A673 (cell line): Measurements from ENCODE around the gene SLC22A4. TPM values are rescaled to one million over a fixed set of nuclear protein-coding genes. Genes with fewer than 3 reads are reported as not detected.

ENCODE experiments used
- BruUV-seq: library from RNA; stranded (reverse); fragments of 400-500 nt; replicated peaks from 2 replicates; lab custom pipeline; 2021; lab: Mats Ljungman, UMichigan
- CTCF ChIA-PET: fragments of 300-600 bp; sonication (Branson Sonifier 250); formaldehyde crosslinking; loops from one replicate; lab custom pipeline; 2022; ENCODE audit warnings: antibody characterized with exemption; lab: Charles Lee
- POLR2A ChIA-PET: fragments of 300-600 bp; sonication (Branson Sonifier 250); formaldehyde crosslinking; loops from one replicate; lab custom pipeline; 2022; ENCODE audit warnings: antibody characterized with exemption; ENCODE audit not compliant: low non-redundant PET; lab: Charles Lee
- DNase-seq: peaks from one replicate; pipeline ENCODE4 v3.0.0-alpha.2; 2015; ENCODE audit warnings: low spot score
- H3K27ac ChIP-seq: fragments of 200-600 bp; sonication (generic); 2 replicates; pipeline ENCODE4 v1.5.1; 2016; ENCODE audit warnings: mixed run types, low read depth, mild to moderate bottlenecking, mixed read lengths, antibody characterized with exemption, low read length; ENCODE audit not compliant: poor library complexity, severe bottlenecking
- H3K27me3 ChIP-seq: fragments of 200-600 bp; sonication (generic); replicated peaks from 2 replicates; pipeline ENCODE4 v1.6.1; 2017; ENCODE audit warnings: mixed run types, low read depth, mild to moderate bottlenecking, mixed read lengths, antibody characterized with exemption, low read length; ENCODE audit not compliant: insufficient read depth, poor library complexity
- H3K36me3 ChIP-seq: fragments of 200-600 bp; sonication (generic); 2 replicates; pipeline ENCODE4 v1.6.1; 2016; ENCODE audit warnings: mixed run types, mild to moderate bottlenecking, mixed read lengths, antibody characterized with exemption, low read length; ENCODE audit not compliant: insufficient read depth, poor library complexity, severe bottlenecking
- H3K4me1 ChIP-seq: fragments of 200-600 bp; sonication (generic); 2 replicates; pipeline ENCODE4 v1.6.1; 2017; ENCODE audit warnings: mixed run types, mild to moderate bottlenecking, mixed read lengths, antibody characterized with exemption, low read length; ENCODE audit not compliant: insufficient read depth, poor library complexity, severe bottlenecking
- H3K4me3 ChIP-seq: fragments of 200-600 bp; sonication (generic); 2 replicates; pipeline ENCODE4 v1.5.1; 2016; ENCODE audit warnings: low read depth, mixed run types, mild to moderate bottlenecking, mixed read lengths, low read length; ENCODE audit not compliant: poor library complexity, severe bottlenecking
- H3K9me3 ChIP-seq: fragments of 200-600 bp; sonication (generic); 2 replicates; pipeline ENCODE4 v1.6.1; 2016; ENCODE audit warnings: mixed run types, low read depth, mild to moderate bottlenecking, mixed read lengths, antibody characterized with exemption, low read length; ENCODE audit not compliant: poor library complexity, severe bottlenecking
- EZH2 ChIP-seq: fragments of 200-600 bp; sonication (generic); IDR thresholded peaks from 2 replicates; pipeline ENCODE4 v1.6.1; 2017; ENCODE audit warnings: borderline replicate concordance, low read depth, mild to moderate bottlenecking, mixed read lengths, antibody characterized with exemption, low read length; ENCODE audit not compliant: poor library complexity, severe bottlenecking
- intact Hi-C: fragments of 100-400 bp; cut with micrococcal nuclease; formaldehyde crosslinking; loops from one replicate; pipeline ENCODE4 v1.10.0; 2022; ENCODE audit not compliant: unreplicated experiment
- total RNA-seq: library from RNA; stranded (reverse); gene quantifications from 2 replicates; pipeline ENCODE4 v1.2.3, GENCODE V29; 2021
- TF ChIP-seq, protein P1 (sequence below): fragments of 300-800, 200-600 bp; sonication (generic); conservative IDR thresholded peaks from 2 replicates; pipeline ENCODE4 v1.5.1; 2017; ENCODE audit warnings: low read depth, mild to moderate bottlenecking, antibody characterized with exemption, low read length, moderate library complexity, mixed read lengths

Gene SLC22A4
- total RNA-seq, 1 experiment from 2014 or later = 0.99 TPM

DNA sequence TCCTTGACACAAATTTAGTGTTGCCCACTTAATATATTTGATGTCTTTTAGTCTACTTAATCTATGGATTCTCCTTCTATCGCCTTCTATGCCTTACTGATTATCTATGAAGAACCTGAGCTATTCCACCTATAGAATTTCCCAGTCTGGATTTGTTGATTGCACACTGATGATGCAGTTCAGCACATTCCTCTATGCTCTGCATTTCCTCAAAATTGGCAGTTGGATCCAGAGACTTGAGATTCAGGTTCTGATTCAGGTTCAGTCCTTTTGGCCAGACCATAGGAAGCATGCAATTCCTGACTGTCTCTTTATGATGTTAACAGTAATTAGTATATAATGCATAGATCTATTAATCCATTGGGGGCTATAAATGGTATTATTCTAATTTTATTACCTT, 89.1 kb downstream of the SLC22A4 start:
- ChIA-PET CTCF (no interaction called here), POLR2A (interaction anchor here (0.7 kb wide), 1 partner anchor 126 kb away, joined by 3 read pairs; no protein-coding TSS in a partner anchor)
- intact Hi-C loops = no loop called here
- DNase-seq = no peak
- Histone ChIP-seq H3K27me3 (no peaks in the 10 kb centered on the region), H3K4me1 (no peaks in the 10 kb centered on the region), H3K9me3 (no peaks in the 10 kb centered on the region), H3K4me3 (no peak overlapping the region), H3K27ac (no peak overlapping the region), H3K36me3 (no peaks in the 10 kb centered on the region)
- BruUV-seq = no TSS peak
- TF ChIP-seq EZH2 = no peak
- TF ChIP-seq, protein P1, sequence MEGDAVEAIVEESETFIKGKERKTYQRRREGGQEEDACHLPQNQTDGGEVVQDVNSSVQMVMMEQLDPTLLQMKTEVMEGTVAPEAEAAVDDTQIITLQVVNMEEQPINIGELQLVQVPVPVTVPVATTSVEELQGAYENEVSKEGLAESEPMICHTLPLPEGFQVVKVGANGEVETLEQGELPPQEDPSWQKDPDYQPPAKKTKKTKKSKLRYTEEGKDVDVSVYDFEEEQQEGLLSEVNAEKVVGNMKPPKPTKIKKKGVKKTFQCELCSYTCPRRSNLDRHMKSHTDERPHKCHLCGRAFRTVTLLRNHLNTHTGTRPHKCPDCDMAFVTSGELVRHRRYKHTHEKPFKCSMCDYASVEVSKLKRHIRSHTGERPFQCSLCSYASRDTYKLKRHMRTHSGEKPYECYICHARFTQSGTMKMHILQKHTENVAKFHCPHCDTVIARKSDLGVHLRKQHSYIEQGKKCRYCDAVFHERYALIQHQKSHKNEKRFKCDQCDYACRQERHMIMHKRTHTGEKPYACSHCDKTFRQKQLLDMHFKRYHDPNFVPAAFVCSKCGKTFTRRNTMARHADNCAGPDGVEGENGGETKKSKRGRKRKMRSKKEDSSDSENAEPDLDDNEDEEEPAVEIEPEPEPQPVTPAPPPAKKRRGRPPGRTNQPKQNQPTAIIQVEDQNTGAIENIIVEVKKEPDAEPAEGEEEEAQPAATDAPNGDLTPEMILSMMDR = no peak

DNA sequence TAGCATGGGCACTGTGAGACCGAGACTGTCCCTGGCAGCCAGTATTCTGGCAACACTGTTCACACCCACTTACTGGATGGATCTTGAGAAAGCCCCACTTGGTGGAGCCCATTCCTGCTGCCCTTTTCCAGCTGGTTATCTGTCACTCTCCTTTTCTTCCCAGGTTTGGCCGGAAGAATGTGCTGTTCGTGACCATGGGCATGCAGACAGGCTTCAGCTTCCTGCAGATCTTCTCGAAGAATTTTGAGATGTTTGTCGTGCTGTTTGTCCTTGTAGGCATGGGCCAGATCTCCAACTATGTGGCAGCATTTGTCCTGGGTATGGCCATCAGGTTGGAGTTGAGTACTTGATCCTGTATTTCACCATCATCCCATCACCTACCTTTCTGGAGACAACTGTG, 89.8 kb downstream of the SLC22A4 start:
- intact Hi-C loops = no loop called here
- no peaks in the 10 kb centered on the region for H3K4me1 ChIP-seq
- no peaks in the 10 kb centered on the region for H3K27me3 ChIP-seq
- no peaks in the 10 kb centered on the region for H3K9me3 ChIP-seq
- ChIA-PET CTCF (no interaction called here), POLR2A (no interaction called here)
- H3K36me3 ChIP-seq = no peaks in the 10 kb centered on the region
- no peak for DNase-seq
- H3K4me3 ChIP-seq = no peak overlapping the region
- no TSS peak for BruUV-seq
- no peak for TF ChIP-seq EZH2
- TF ChIP-seq, protein P1 = no peak
- H3K27ac ChIP-seq = no peak overlapping the region

DNA sequence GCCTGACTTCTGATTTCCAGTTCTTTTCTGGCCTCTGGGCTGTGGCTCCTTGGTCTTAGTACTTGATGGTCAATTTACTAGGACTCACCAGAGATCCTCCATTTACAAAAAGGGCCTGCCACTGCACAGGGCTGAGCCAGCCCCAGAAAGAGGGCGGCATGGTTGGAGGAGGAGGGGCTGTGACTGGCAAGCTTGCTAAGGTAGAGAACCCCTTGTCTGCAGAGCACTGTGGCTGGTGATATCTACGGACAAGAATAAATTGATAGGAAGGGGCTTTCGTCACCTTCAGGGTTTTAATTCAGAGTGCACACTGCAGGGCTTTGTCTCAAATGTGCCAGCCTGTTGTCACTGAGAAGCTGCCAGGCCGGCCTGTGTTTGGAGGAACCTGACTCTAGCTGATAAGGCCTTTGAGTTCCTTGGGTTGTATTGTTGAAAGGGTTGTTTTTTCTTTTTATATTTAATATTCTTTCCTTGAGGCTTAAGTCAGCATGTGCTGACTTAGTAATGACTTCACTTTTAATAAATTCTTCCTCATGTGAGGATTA, 90.4 kb downstream of the SLC22A4 start:
- TF ChIP-seq, protein P1 = no peak
- no peak for TF ChIP-seq EZH2
- Histone ChIP-seq H3K27ac (no peak overlapping the region), H3K9me3 (no peaks in the 10 kb centered on the region), H3K4me1 (no peaks in the 10 kb centered on the region), H3K36me3 (no peaks in the 10 kb centered on the region), H3K4me3 (no peak overlapping the region), H3K27me3 (no peaks in the 10 kb centered on the region)
- CTCF ChIA-PET = interaction anchor here (0.6 kb wide), 1 partner anchor 229 kb away, joined by 3 read pairs; no protein-coding TSS in a partner anchor
- BruUV-seq = no TSS peak
- intact Hi-C loops = loop anchor here (5.0 kb wide), 1 partner anchor 498 kb away; no protein-coding TSS in a partner anchor
- DNase-seq = no peak
- POLR2A ChIA-PET = no interaction called here
